ENCODE results near the gene LDHAL6A. TPM values are rescaled to one million over a fixed set of nuclear protein-coding genes. Genes with fewer than 3 reads are reported as not detected.

LDHAL6A gene
- total and polyA plus RNA-seq, 2 of the 13 experiments (the other 11 are each of a cell fraction or from before 2014, with no cell fraction given) = not detected

GRCh38 chr11:18449251-18449650, 6.4 kb upstream of the LDHAL6A start:
- no TSS peak for BruUV-seq (replicated peaks)
- no peaks in the 10 kb centered on the region; a peak in 1 of 5 replicates for H3K27me3 ChIP-seq (ENCODE audit: control insufficient read depth in 1 of 2, insufficient read depth in 2 of 2, low read length in 2 of 2)
- FAIRE-seq (no peak), DNase-seq (ENCODE audit: low spot score) (no peak), ATAC-seq (no peak)
- H3K9me3 ChIP-seq (ENCODE audit: low read length) = no peaks in the 10 kb centered on the region
- intact Hi-C loops (cut with micrococcal nuclease; ENCODE audit: unreplicated experiment) (no loop called here), in situ Hi-C loops (cut with HindIII; ENCODE audit: extremely low pct_ligation_motif_present, low pct_unique_long_range_greater_than_20kb) (no loop called here)
- CTCF ChIA-PET (ENCODE audit: low intra/inter-chr PET ratio, low total read pairs) = no interaction called here
- no peaks in the 10 kb centered on the region for H3K79me2 ChIP-seq (ENCODE audit: insufficient read depth, low read length)
- no peaks in the 10 kb centered on the region for H3K4me1 ChIP-seq (ENCODE audit: insufficient read depth, low read length)
- no peak overlapping the region for H3K4me3 ChIP-seq (replicated peaks in 1 of 3; ENCODE audit: insufficient read depth in 1 of 3, low read depth in 2 of 3, low read length in 3 of 3)
- H3K9ac ChIP-seq (ENCODE audit: insufficient read depth, low read depth, low read length) = no peak overlapping the region
- no peak overlapping the region for H3K4me2 ChIP-seq (ENCODE audit: low read depth, low read length)
- WGBS (ENCODE audit: low lambda C conversion rate) = 28% methylated on average over 3 of the region's 3 CpGs
- TF ChIP-seq CREM (IDR thresholded peaks at IDR 0.05) (no peak), CREM (CRISPR knock-in tag; IDR thresholded peaks at IDR 0.05) (no peak), SOX5 (CRISPR knock-in tag; IDR thresholded peaks at IDR 0.05; ENCODE audit: borderline replicate concordance) (no peak), ZBTB34 (CRISPR knock-in tag; IDR thresholded peaks at IDR 0.05) (no peak), KLF16 (CRISPR knock-in tag; IDR thresholded peaks at IDR 0.05) (no peak), ELF1 (CRISPR knock-in tag; IDR thresholded peaks at IDR 0.05) (no peak), ZNF784 (CRISPR knock-in tag; IDR thresholded peaks at IDR 0.05; ENCODE audit: borderline replicate concordance) (no peak), SSRP1 (CRISPR knock-in tag; IDR thresholded peaks at IDR 0.05) (no peak), ZFX (CRISPR knock-in tag; IDR thresholded peaks at IDR 0.05; ENCODE audit: low read depth) (no peak), ATF2 (CRISPR knock-in tag; IDR thresholded peaks at IDR 0.05) (no peak), GPN1 (CRISPR knock-in tag; IDR thresholded peaks at IDR 0.05; ENCODE audit: borderline replicate concordance) (no peak), HIVEP1 (CRISPR knock-in tag; IDR thresholded peaks at IDR 0.05) (no peak), ZNF496 (CRISPR knock-in tag; IDR thresholded peaks at IDR 0.05; ENCODE audit: insufficient replicate concordance) (no peak), SRF (IDR thresholded peaks at IDR 0.05; ENCODE audit: low read depth, low read length) (no peak), ZKSCAN8 (CRISPR knock-in tag; IDR thresholded peaks at IDR 0.05; ENCODE audit: borderline replicate concordance) (no peak), YEATS4 (CRISPR knock-in tag; IDR thresholded peaks at IDR 0.05; ENCODE audit: borderline replicate concordance) (no peak)
- no peak overlapping the region for H3K27ac ChIP-seq (ENCODE audit: extremely low read length, insufficient read depth, low read length)
- H2AFZ ChIP-seq (ENCODE audit: low read length) = no peak overlapping the region
- H4K20me1 ChIP-seq (ENCODE audit: insufficient read depth, low read length) = no peaks in the 10 kb centered on the region
- no peaks in the 10 kb centered on the region for H3K36me3 ChIP-seq (replicated peaks in 1 of 2; ENCODE audit: control insufficient read depth in 1 of 2, insufficient read depth in 2 of 2, low read length in 2 of 2)
- POLR2A ChIA-PET = no interaction called here

Measured in HepG2 (cell line).